Activated T-helper 1 cell treated with anti-CD3 and anti-CD28 coated beads, Interleukin-12 subunit alpha, Interleukin-12 subunit beta, Interleukin-2, Interleukin-4 antibody, amounts not matched to agents 30 ng/mL and 10 ng/mL and 1 ng/mL, durations not matched to agents 14 hours and 24 hours and 36 hours (primary cell): ENCODE data around the gene P2RY12. TPM values are rescaled to one million over a fixed set of nuclear protein-coding genes. Genes with fewer than 3 reads are reported as not detected.

Source experiments
- DNase-seq: peaks from one replicate; pipeline ENCODE4 v3.0.0; 2021; ENCODE audit warnings: low spot score
- H3K27ac Mint-ChIP-seq: one replicate; pipeline ENCODE4 v1.8.0; 2021; ENCODE audit warnings: mild to moderate bottlenecking, mixed read lengths
- H3K27me3 Mint-ChIP-seq: one replicate; pipeline ENCODE4 v1.8.0; 2022; ENCODE audit warnings: mild to moderate bottlenecking, moderate library complexity, mixed read lengths; ENCODE audit not compliant: insufficient read depth
- H3K36me3 Mint-ChIP-seq: one replicate; pipeline ENCODE4 v1.8.0; 2021; ENCODE audit warnings: low read depth, mixed read lengths
- H3K4me1 Mint-ChIP-seq: one replicate; pipeline ENCODE4 v1.8.0; 2021; ENCODE audit warnings: low read depth, mixed read lengths
- H3K4me3 Mint-ChIP-seq: one replicate; pipeline ENCODE4 v1.8.0; 2021; ENCODE audit warnings: mild to moderate bottlenecking, moderate library complexity, mixed read lengths
- H3K9me3 Mint-ChIP-seq: one replicate; pipeline ENCODE4 v1.8.0; 2021; ENCODE audit warnings: mixed read lengths
- intact Hi-C: fragments of 100-400 bp; cut with micrococcal nuclease; formaldehyde crosslinking; loops from one replicate; pipeline ENCODE4 v1.15.1; 2024
- total RNA-seq: library from RNA; stranded (reverse); gene quantifications from 2 replicates; pipeline ENCODE4 v1.2.3, GENCODE V29; 2022

Gene P2RY12
- total RNA-seq, 1 donor from 2014 or later: not detected

GRCh38 chr3:151290673-151291072, 93.9 kb downstream of the P2RY12 start:
- no peak overlapping the region for H3K27ac Mint-ChIP-seq
- intact Hi-C loops: loop anchor here (1.0 to 5.0 kb wide), 4 partner anchors 37 to 627 kb away; no protein-coding TSS in a partner anchor
- H3K27me3 Mint-ChIP-seq: peaks cover 14% of the 10 kb centered on the region
- peaks cover 3% of the 10 kb centered on the region for H3K4me1 Mint-ChIP-seq
- H3K36me3 Mint-ChIP-seq: no peaks in the 10 kb centered on the region
- no peak for DNase-seq
- H3K9me3 Mint-ChIP-seq: no peaks in the 10 kb centered on the region
- no peak overlapping the region for H3K4me3 Mint-ChIP-seq

GRCh38 chr3:151289445-151289844, 95.1 kb downstream of the P2RY12 start:
- no peak overlapping the region for H3K4me3 Mint-ChIP-seq
- intact Hi-C loops: no loop called here
- H3K27ac Mint-ChIP-seq: no peak overlapping the region
- no peak for DNase-seq
- peaks cover 14% of the 10 kb centered on the region for H3K27me3 Mint-ChIP-seq
- peaks cover 6% of the 10 kb centered on the region for H3K4me1 Mint-ChIP-seq
- H3K36me3 Mint-ChIP-seq: no peaks in the 10 kb centered on the region
- no peaks in the 10 kb centered on the region for H3K9me3 Mint-ChIP-seq

Other genes starting within 250 kb of the P2RY12 start
- 172 and 191 TPM in 2 replicates for gene GPR171, start 181.5 kb downstream of the P2RY12 start, total RNA-seq
- 7.7 and 9.4 TPM in 2 replicates for gene P2RY14, start 106.2 kb downstream of the P2RY12 start, total RNA-seq
- 0.62 and 0.93 TPM in 2 replicates for gene GPR87, start 67.9 kb downstream of the P2RY12 start, total RNA-seq
- gene P2RY13, start 55.2 kb downstream of the P2RY12 start, total RNA-seq: not detected in 2 replicates
- gene IGSF10, start 76.3 kb upstream of the P2RY12 start, total RNA-seq: not detected in 2 replicates